Renal cortex interstitium (tissue), 11 donors: ENCODE measurements around the gene GOSR2. TPM values are rescaled to one million over a fixed set of nuclear protein-coding genes. Genes with fewer than 3 reads are reported as not detected.
"Not testable (repeated sequence)": the region's sequence is repeated elsewhere in the genome, so short reads cannot be mapped to it uniquely, and the experiment has no call there.

ENCODE experiments used
- DNase-seq, 11 donors: peaks; one replicate each; pipeline ENCODE4 v3.0.0-alpha.2; 2013; ENCODE audit warnings: low read depth in 9 of 11, low spot score in 4 of 11; ENCODE audit errors: extremely low read depth in 1 of 11
- polyA plus RNA-seq, 3 donors: library from polyadenylated mRNA; unstranded; fragments of 120-200 nt; gene quantifications; one replicate each; pipeline ENCODE4 v1.2.1, GENCODE V29; 2013; ENCODE audit not compliant: insufficient read length in 3 of 3

Gene GOSR2
- polyA plus RNA-seq, 3 donors: 51.6 to 57.9 (median 56.7) TPM

GRCh38 chr17:46916623-46917022 is 6.3 kb upstream of the GOSR2 start:
- no peak for DNase-seq

GRCh38 chr17:46917041-46917440 is 5.9 kb upstream of the GOSR2 start:
- DNase-seq: no peak

DNA sequence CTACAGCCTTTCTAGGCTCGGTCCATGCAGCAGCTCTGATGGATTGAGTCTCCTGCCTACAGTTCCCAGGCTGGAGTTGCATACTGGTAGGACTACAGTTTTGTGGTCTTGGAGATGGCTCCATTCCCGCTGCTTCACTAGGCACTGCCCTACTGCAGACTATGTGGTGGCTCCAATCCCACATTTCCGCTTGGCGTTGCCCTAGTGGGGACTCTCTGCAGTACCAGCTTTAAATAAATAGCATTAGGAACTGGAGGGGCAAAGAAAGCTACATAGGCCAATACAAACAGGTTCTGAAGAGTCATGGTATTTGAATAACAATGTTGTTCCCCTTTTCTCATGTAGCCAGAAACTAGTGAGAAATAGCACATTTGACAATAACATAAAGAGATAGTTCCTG is 5.4 kb upstream of the GOSR2 start:
- no peak for DNase-seq

GRCh38 chr17:46921962-46922361 is 998 bp upstream of the GOSR2 start:
- not testable (repeated sequence) for DNase-seq

GRCh38 chr17:46922487-46922803 is 515 bp upstream of the GOSR2 start:
- DNase-seq: no peak

- DNase-seq: no peak
Observed at GRCh38 chr17:46925185-46925868, 2.4 kb downstream of the GOSR2 start.

GRCh38 chr17:46928467-46929261 is 5.7 kb downstream of the GOSR2 start:
- DNase-seq: no peak

GRCh38 chr17:46929413-46929812 is 6.5 kb downstream of the GOSR2 start:
- no peak for DNase-seq

DNA sequence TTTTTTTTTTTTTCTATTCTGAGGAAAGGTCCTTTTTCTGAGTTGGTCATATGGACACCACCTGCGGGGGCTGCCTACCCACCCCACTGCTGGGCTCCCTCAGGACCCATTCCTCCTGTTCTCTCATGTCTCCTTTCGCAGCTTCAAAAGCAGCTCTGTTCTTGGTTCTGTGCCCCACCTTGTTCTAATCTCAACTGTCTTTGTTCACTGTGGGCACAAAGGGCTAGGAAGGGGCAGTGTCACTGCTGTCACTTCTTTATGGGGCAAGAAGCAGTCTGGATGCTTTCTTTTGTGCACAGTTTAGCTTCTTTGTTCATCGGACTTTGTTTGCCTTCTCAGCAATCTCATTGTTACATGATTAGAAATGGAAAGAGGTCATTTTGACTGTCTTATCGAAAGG is 7.1 kb downstream of the GOSR2 start:
- no peak for DNase-seq

- DNase-seq: no peak
Observed at GRCh38 chr17:46931596-46931995, 8.6 kb downstream of the GOSR2 start.

DNA sequence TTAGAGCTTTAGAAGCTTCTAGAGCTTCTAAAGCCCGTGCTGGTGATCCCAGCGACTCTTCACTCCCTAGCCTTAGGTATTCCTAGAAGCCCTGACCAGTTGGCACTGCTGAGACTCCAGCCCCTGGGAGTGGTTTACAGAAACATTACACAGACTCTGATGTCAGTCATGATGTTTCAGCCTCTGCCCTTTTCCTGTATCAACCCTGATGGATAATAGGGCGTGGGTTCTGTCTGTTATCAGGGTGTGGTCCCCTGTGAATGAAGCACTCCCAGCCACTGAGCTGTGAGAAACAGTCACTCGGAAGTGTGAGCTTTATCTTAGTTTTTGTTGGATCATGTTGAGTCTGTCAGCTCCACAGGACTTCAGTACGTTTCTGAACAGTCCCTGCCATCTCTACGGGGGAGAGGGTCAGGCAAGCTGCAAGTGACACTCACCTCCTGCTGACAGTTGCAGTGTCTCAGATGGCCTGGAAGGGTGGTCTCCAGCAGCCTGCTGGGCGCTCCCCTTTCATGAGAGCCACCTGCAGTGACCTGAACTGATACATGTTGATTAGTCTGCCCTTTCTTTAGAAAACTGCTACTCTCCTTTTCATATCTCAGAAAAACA is 12.8 kb downstream of the GOSR2 start:
- no peak for DNase-seq

DNA sequence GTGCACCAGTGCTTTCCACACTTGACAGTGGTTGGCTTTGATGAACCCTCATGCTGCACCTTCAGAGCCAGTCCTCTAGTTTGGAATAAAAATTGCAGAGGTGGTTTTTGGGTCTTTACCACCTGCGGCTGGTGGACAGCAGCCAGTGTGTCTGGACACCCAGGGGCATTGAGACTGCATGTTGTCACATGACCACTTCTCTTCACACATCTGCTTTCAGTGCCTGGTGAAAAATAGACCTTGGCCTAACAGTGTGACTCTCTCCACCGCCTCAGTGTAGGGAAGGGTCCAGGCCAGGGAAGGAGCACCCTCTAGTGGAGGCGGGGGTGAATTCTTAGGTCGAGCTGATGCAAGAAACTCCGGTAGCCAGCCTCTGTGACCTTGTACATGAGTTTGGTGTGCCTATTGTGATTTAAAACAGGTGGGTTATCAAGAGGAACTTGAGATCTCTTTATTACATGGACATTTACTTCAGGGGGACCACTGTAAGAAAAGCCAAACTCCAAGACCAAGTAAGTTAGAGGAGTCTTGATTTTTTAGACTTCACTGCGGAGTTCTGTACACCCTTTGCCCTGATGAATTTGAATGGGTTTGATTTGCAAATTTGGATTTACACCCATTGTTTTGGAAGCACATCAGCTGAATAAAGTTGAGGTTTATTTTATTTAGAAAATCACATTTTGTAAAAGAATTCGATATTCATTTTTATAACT is 17.9 kb downstream of the GOSR2 start:
- peak in 9 of 11 donors; percentile 50 to 77 (median 68) for DNase-seq

GRCh38 chr17:46942441-46943217 is 19.7 kb downstream of the GOSR2 start:
- peak in 5 of 11 donors; percentile 46 to 59 (median 56) for DNase-seq

GRCh38 chr17:46943218-46943500 is 20.2 kb downstream of the GOSR2 start:
- DNase-seq: no peak

DNA sequence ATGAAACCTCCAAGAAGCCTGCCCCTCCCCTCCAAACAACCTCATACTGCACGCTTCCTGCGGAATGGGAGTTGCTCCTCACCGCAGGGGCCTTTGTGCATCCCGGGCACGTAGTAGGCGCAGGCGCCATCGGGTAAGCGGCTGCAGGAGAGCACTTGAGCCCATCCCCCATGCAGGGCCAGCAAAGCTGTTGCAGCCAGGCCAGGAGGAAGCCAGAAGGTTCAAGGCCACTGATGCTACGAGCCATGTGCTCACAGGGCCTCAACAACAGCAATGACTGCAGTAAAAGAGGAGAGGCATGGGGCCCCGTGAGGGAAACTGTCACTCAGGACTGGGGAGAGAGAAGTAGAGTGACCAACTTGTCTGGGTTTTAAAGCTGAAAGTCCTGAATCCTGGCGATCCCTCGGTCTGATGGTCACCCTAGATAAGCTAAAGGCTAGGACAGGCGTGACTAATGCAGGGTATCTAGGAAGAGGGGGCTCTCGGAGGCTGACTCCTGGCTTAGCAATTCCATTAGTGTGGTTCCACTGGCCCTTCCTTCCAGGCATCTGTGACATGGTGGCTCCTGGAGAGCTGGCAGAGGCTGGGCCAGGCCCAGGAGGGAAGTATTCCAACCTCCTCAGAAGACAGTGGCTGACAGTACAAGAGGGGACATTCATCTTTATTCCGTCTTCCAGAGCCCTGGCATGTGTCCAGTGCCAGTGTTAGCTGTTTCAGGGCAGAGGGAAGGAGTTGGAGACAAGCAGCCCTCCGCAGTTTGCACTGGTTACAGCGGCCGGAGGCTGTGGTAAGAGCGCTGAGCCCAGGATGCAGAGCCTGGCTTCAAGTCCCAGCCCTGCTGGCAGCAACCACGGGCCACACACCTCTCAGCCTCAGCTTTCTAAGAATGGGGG is 20.8 kb downstream of the GOSR2 start:
- no peak for DNase-seq

- DNase-seq: no peak
Observed at GRCh38 chr17:46944931-46945330, 22.0 kb downstream of the GOSR2 start.

DNA sequence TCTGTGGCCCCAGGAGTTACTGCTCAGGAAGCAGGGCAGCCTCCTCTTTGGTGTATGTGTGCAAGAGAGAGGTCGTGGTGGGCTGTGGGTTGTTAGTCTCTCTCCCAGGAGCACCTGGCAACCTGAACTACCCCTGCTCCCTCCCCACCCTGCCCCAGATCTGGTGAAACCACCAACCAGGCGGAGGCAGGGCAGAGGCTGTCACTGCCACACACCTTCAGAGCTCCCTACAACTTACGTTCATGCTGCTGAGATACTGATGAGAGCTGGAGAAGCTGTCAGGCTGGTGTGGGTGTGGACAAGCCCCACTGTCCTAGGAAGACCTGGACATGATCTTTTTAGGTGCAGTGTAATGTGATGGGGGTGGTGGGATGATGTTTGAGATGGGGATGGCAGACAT is 24.3 kb downstream of the GOSR2 start:
- DNase-seq: no peak

- no peak for DNase-seq
Observed at GRCh38 chr17:46948544-46948943, 25.6 kb downstream of the GOSR2 start.
